DMS153 (cell line): ENCODE data around the gene SLC22A23.

Experiments
- DNase-seq: peaks from one replicate; lab custom pipeline; 2025; lab: John Stamatoyannopoulos, UW

SLC22A23 gene

DNA sequence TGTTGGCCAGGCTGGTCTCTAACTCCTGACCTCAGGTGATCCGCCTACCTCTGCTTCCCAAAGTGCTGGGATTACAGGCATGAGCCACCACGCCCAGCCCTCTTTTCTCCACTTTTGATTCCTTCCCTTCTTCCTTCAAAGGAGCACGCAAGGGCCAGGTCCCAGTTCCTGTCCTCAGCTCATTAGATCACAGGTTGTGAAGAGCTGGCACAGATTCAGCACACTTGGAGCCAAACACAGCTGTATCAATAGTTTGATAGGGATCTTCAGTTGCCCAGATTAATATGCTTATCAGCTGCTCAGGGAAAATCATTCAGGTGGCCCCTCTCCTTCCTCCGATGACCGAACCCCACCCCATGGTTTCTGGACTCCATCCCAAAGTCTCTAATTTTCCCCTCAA, 14.4 kb upstream of the SLC22A23 start:
- no peak for DNase-seq

- DNase-seq: no peak
Measured at GRCh38 chr6:3468585-3468984, 11.7 kb upstream of the SLC22A23 start.

GRCh38 chr6:3467996-3468395, 11.1 kb upstream of the SLC22A23 start:
- no peak for DNase-seq

GRCh38 chr6:3466488-3467219, 9.8 kb upstream of the SLC22A23 start:
- no peak for DNase-seq

GRCh38 chr6:3460253-3460652, 3.4 kb upstream of the SLC22A23 start:
- DNase-seq: no peak

DNA sequence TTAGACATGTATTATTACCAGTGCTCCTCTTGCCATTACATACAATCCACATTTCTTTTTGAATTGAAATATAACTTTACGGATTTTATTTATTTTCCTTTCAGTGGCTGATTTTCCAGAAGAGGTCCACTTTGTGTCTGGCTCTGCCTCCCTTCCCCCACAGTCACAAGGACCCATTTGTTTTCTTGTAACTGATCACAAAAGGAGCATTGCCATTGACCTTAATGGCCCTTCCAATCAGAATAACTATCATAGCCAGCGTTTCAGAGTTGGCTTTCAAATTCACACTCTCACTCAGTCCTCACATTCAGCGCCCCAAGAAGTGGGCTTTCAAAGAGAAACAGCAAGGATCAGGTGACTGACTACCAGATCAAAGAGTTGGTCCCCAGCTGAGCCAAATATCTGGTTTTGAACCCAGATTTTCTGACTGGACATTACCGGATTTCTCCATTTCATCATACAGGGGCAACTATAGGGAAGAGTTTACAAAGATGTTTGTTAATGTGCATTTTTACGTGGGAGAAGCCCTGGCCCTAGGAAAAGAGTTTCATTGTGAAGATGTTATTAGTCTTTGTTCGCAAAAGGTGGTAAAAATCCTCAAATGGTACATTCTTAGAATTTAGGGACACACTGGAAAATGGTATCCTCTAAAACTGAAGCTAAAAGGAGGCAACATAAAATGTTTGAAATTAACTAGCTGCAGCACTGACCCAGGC, 2.0 kb upstream of the SLC22A23 start:
- no peak for DNase-seq

DNA sequence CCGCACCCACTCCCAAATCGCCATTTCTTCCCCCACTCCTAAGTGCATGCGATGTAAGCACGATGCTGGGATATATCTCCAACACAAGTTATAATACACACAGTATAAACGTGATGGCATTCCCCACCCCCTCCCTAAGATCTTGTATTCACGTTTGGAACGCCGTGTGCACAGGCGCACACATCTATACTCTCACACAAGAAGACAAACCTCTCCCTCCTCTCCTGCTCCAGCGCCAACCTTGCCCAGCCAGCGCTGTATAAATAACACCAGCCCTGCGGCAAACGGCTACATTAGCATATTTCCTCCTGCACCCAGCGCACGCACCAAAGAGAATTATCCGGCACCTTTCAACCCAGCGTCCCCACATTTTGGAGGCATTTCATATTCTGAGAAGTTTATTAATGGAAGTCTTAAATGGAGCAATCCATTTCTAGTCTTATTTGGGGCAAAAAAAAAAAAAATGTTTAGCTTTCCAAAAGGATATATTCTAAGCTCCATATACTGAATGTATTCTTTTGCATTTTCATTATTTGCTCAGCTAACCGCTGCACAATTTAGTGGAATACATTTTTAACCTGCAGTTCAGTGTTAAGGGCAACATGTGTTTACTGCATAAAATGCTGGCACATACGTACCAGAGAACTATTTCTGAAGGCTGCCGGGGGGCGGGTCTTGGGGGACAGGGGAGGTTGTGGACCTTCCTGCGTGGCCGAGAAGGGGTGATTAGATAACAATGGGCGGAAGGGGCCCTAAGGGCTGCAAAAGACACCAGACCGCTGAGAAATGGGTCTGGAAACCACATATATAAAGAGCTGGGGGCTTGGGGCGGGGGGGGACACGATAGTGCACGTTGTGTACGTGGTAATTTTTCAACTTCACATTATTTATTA, 1.1 kb upstream of the SLC22A23 start:
- peak; percentile 49 for DNase-seq

DNA sequence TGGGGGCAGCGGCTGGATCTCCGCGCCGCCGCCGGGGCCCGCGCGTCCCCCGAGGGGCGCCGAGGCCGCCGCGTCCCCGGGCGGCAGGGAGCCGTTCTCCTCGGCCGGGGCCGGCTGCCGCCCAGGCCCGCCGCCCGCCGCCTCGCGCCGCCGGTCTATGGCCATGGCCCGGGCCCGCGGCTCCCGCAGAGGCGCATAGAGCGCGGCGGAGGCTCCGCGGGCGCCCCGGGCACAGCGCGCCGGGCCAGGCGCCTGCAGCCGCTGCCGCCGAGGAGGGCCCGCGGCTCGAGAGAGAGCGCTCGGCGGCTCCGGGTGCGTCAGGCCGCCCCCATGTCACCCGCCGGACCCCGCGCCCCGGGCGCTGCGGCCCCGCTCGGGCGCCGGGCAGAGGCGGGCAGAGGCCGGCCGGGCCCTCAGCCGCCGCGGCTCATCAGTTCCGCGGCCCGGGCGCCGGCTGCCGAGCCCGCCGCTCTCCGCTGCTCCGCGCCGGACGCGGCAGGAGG, 404 bp downstream of the SLC22A23 start:
- DNase-seq: no peak

DNA sequence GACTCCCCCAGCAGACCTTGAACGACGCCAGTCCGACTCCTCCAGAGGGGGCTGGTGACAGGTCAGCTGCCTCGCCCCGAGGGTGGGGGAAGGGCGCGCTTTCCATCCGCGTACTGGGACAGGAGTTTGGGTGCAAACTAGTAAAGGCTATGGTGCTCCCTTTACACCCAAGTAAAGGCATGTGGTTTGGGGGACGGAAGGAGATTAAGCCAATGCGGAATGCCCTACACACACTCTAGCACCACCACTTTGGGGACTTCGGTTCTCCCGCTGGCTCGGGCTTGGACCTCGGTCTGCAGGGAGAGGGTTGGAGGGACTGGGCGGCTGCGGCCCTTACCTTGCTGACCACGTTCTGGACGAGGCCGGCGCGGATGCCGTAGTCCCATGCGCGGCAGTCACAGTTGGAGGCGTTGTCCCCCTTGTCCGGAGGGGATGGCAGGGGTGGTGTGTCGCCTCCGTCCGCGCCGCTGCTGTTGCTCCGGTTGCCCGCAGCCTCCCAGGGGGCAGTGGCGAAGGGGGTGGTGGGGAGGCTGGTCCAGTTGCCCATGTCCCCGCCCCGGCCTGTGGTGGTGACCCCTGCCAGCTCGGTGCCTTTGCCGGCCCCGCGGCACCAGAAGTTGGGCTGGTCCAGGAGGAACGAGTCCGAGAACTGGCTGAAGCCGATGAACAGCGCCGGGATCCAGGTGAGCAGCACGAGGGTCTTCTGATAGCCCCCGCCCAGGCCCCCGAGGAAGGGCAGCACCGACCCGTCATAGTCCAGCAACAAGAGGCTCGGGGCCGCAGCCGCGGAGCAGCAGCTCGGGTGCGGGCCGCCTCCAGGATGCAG, 1.1 kb downstream of the SLC22A23 start:
- DNase-seq: no peak

DNA sequence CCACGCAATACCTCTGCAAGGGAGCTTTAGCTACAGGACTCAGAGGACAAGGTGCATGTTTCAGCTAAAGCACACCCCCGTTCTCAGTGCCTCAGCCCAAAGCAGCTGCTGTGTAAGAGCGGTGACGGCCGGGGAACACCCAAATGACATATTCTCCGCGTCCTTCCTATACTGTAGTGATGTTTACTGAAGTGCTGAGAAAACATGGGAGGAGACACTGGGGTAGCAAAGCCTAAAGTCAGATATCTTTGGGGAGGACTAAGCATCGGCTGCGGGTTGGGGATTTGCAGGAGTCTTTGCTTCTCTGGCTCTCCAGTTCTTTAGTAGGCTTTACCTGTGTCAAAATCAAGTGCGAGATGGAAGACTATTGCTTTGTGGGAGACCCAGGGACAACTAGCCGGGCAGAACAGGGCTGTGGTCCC, 1.7 kb downstream of the SLC22A23 start:
- DNase-seq: no peak

DNA sequence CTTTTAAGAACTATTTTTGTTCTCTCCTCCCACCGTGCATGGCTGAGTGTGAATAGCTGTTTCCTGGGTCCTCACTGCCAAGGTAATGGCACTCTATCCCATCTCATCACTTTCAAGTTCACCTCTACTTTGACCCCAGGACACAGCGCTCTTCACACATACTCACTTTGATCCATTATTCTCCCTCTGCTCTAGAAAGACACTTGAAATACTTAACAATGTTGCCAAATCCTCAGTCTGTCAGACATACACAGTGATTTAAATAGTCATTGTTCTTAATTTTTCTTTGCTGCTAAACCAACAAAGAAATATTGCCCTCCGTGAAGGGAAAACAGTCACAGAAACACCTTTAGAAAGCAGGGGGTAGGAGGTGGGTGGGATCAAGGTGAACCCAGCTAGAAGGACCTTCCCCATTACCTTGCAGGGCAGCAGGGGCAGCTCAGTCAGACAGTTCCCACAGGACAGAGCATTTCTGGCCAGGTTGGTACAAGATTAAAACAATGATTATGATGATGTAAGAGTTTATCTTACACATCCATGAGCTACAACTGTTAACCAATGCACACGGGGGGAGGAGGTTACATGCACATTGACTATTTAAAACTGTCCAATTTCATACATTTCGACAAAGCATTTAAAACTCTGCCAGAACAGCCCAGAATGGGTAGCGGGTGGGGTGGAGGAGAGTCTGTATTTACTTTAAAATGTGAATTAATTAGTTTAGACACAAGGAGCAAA, 2.4 kb downstream of the SLC22A23 start:
- DNase-seq: no peak

DNA sequence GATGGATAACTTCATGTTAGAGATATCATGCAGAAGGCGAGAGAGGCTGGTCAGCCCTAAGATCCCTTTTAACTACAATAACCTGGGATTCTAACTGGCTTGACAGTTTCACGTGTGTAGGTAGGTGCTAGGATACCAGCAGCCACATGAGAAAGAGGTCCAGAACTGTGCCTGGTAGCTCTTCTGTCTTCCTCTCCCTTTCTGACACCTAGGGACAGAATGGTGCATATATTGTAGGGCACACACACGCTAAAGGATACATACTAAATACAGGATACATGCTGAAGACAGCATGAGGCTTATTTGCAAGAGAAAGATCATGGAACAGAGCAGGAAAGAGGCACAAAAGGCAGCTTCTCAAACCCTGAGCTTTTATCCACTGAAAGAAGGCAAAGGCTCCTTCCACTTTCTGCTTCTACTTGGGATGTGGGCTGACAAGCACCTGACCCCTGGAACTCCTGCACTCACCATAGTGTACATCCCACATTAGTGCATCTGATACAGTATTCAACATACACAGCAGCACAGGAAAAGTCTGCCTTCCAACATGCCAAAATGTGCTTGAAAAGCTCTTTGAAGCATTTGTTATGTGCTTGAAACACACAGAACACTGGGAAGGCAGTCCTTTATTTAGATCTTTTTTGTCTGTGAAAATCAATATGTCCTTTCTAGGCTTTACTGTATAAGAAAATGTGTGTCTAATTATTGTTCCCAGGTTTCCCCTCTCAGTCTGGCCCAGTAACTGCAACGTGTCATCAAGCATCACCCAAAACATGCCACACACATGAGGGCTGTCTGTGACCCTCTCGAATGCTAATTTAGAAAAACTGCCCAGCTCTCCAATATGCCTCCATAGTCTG, 3.2 kb downstream of the SLC22A23 start:
- DNase-seq: no peak

GRCh38 chr6:3451498-3451897, 5.4 kb downstream of the SLC22A23 start:
- no peak for DNase-seq

GRCh38 chr6:3450888-3451287, 6.0 kb downstream of the SLC22A23 start:
- no peak for DNase-seq

DNA sequence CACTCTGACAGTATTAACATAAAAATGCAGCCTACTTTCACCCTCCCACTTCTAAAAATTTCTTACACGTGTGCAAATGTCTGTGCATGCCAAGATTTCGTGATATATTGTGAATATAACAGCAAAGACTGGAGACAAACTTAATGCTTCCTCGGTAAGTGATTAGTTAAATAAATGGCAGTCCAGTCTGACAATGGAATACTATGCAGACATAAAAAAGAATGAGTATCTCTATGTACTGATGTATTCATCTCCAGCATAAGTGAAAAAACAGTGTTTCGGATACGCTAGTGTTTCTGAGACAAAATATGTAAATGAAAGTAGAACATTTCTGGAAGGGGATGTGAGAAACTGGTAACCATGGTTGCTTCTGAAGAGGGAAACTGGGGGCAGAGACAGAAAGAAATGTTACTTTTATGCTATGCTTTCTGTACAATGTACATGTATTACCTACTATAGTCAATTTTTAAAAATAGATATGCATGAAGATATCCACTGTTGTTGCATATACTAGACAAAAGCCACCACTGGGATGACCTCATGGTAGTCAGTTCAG, 7.0 kb downstream of the SLC22A23 start:
- DNase-seq: no peak

- no peak for DNase-seq
Measured at GRCh38 chr6:3449321-3449720, 7.5 kb downstream of the SLC22A23 start.

DNA sequence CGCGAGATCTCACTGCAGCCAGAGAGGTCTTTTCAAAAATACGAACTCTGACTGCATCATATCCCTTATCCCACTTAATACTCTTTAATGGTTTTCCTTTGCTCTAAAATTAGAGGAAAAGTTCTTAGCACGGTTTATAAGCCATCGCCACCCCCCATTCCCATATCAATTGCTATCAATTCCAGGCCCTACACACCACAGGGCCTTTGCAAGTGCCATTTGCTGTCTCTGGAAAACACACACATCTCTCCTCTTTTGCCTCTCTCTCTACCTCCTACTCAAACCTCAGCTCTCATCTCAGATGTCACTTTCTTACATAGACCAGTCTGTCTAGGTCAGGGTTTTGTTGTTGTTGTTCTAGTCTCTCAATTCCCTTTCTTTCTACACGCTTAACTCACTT, 9.8 kb downstream of the SLC22A23 start:
- DNase-seq: no peak

- no peak for DNase-seq
Measured at GRCh38 chr6:3446184-3446583, 10.7 kb downstream of the SLC22A23 start.

GRCh38 chr6:3444276-3445088, 12.4 kb downstream of the SLC22A23 start:
- no peak for DNase-seq
